Myocyte (in vitro differentiated cells): ENCODE measurements around the gene LRRC19. TPM values are rescaled to one million over a fixed set of nuclear protein-coding genes. Genes with fewer than 3 reads are reported as not detected.

Source experiments
- DNase-seq: peaks from one replicate; pipeline ENCODE4 v3.0.0-alpha.2; 2012; ENCODE audit warnings: low read depth
- total RNA-seq: library from RNA; depleted of rRNA; stranded (reverse); fragments of >200 nt; gene quantifications from 2 replicates; pipeline ENCODE4 v1.2.3, GENCODE V29; 2014

Gene LRRC19
- total RNA-seq, 1 donor from 2014 or later, result not detected

GRCh38 chr9:26955921-26956859, 49.3 kb downstream of the LRRC19 start, which contains the start of gene IFT74:
IFT74 (plus strand) TSS chr9:26956412; CDS start chr9:26961968, 5,556 bp downstream.
- peak; percentile 100 for DNase-seq

GRCh38 chr9:26955222-26955903, 50.1 kb downstream of the LRRC19 start:
- DNase-seq, result peak; percentile 39

- DNase-seq, result peak; percentile 22
Measured at GRCh38 chr9:26954050-26954508, 51.4 kb downstream of the LRRC19 start.

GRCh38 chr9:26951794-26952193, 53.7 kb downstream of the LRRC19 start:
- DNase-seq, result no peak

- DNase-seq, result no peak
Measured at GRCh38 chr9:26950521-26950920, 55.0 kb downstream of the LRRC19 start.

GRCh38 chr9:26949637-26950069, 55.8 kb downstream of the LRRC19 start:
- DNase-seq, result no peak

GRCh38 chr9:26947736-26948135, 57.7 kb downstream of the LRRC19 start:
- no peak for DNase-seq

- peak; percentile 93 for DNase-seq
Measured at GRCh38 chr9:26946753-26947727, 58.4 kb downstream of the LRRC19 start, which contains the start of gene PLAA. PLAA (minus strand) TSS chr9:26947242; CDS start chr9:26947045, 197 bp downstream.

GRCh38 chr9:26945591-26945990, 59.9 kb downstream of the LRRC19 start:
- no peak for DNase-seq

Other genes with a start within 250 kb of the LRRC19 start
- gene CAAP1, start 112.9 kb downstream of the LRRC19 start, total RNA-seq, result 25.5 and 30.1 TPM in 2 replicates
- 44.8 and 47.2 TPM in 2 replicates for gene PLAA, start 58.4 kb downstream of the LRRC19 start, total RNA-seq
- 20.0 and 30.8 TPM in 2 replicates for gene IFT74, start 49.3 kb downstream of the LRRC19 start, total RNA-seq
- 0.26 and 0.72 TPM in 2 replicates for gene TEK, start 103.6 kb upstream of the LRRC19 start, total RNA-seq